ENCODE data around the gene DCP1B. TPM values are rescaled to one million over a fixed set of nuclear protein-coding genes. Genes with fewer than 3 reads are reported as not detected.

DCP1B gene
- total RNA-seq, 1 donor from 2014 or later, result 23.3 TPM

GRCh38 chr12:1929985-1930802 lies 74.1 kb downstream of the DCP1B start:
- no peaks in the 10 kb centered on the region for H3K36me3 ChIP-seq
- DNase-seq (ENCODE audit: low spot score in 2 of 2), result peak in 1 of 2 donors; percentile 48
- no peaks in the 10 kb centered on the region for H3K9me3 ChIP-seq
- peaks cover 8 to 37% of the 10 kb centered on the region in 2 donors for H3K4me1 ChIP-seq
- TF ChIP-seq CTCF (IDR thresholded peaks at IDR 0.05), result no peak
- H3K4me3 ChIP-seq, result no peak overlapping the region
- intact Hi-C loops (cut with DNase I), result no loop called here
- H3K27me3 ChIP-seq, result no peaks in the 10 kb centered on the region
- H3K27ac ChIP-seq, result no peak overlapping the region

- intact Hi-C loops (cut with DNase I), result no loop called here
- peaks cover 9 to 44% of the 10 kb centered on the region in 2 donors for H3K4me1 ChIP-seq
- H3K27ac ChIP-seq, result no peak overlapping the region
- DNase-seq (ENCODE audit: low spot score in 2 of 2), result peak in 1 of 2 donors; percentile 47
- H3K27me3 ChIP-seq, result no peaks in the 10 kb centered on the region
- no peak for TF ChIP-seq CTCF (IDR thresholded peaks at IDR 0.05)
- H3K36me3 ChIP-seq, result no peaks in the 10 kb centered on the region
- no peak overlapping the region for H3K4me3 ChIP-seq
- no peaks in the 10 kb centered on the region for H3K9me3 ChIP-seq
These were observed 74.8 kb downstream of the DCP1B start for GRCh38 chr12:1929241-1929984.

GRCh38 chr12:1928439-1929121 lies 75.7 kb downstream of the DCP1B start:
- no peaks in the 10 kb centered on the region for H3K36me3 ChIP-seq
- peak in 1 of 2 donors; percentile 62 for DNase-seq (ENCODE audit: low spot score in 2 of 2)
- H3K27ac ChIP-seq, result peak overlapping the region; percentile 7 to 13
- TF ChIP-seq CTCF (IDR thresholded peaks at IDR 0.05), result no peak
- intact Hi-C loops (cut with DNase I), result no loop called here
- H3K4me1 ChIP-seq, result peaks cover 9 to 39% of the 10 kb centered on the region in 2 donors
- H3K27me3 ChIP-seq, result no peaks in the 10 kb centered on the region
- H3K9me3 ChIP-seq, result no peaks in the 10 kb centered on the region
- H3K4me3 ChIP-seq, result no peak overlapping the region

- Histone ChIP-seq H3K9me3 (no peaks in the 10 kb centered on the region), H3K36me3 (no peaks in the 10 kb centered on the region), H3K27me3 (no peaks in the 10 kb centered on the region), H3K4me1 (peaks cover 9 to 37% of the 10 kb centered on the region in 2 donors), H3K4me3 (no peak overlapping the region), H3K27ac (peak overlapping the region in 1 of 2 donors; percentile 7)
- DNase-seq (ENCODE audit: low spot score in 2 of 2), result peak in 1 of 2 donors; percentile 73
- intact Hi-C loops (cut with DNase I), result no loop called here
- no peak for TF ChIP-seq CTCF (IDR thresholded peaks at IDR 0.05)
These were observed 76.4 kb downstream of the DCP1B start for GRCh38 chr12:1927751-1928351.

- Histone ChIP-seq H3K27ac (no peak overlapping the region), H3K27me3 (no peaks in the 10 kb centered on the region), H3K36me3 (no peaks in the 10 kb centered on the region), H3K4me1 (peaks cover 7 to 32% of the 10 kb centered on the region in 2 donors), H3K9me3 (no peaks in the 10 kb centered on the region), H3K4me3 (no peak overlapping the region)
- no peak for TF ChIP-seq CTCF (IDR thresholded peaks at IDR 0.05)
- intact Hi-C loops (cut with DNase I), result no loop called here
- peak in 1 of 2 donors; percentile 50 for DNase-seq (ENCODE audit: low spot score in 2 of 2)
These were observed 77.1 kb downstream of the DCP1B start for GRCh38 chr12:1927051-1927680.

Measured in ascending aorta (tissue), 2 donors.